Natural killer cell (primary cell): Measurements from ENCODE around the gene INSM1. TPM values are rescaled to one million over a fixed set of nuclear protein-coding genes. Genes with fewer than 3 reads are reported as not detected.

ENCODE experiments used
- ATAC-seq, 3 donors: fragments of 150-1000 bp in 2 of 3; fragments of 200-7000 bp in 1 of 3; cut with Tn5 transposase; 1 replicate in 1 of 3; 2 replicates in 2 of 3; pipeline ENCODE4 v1.10.0; 2021; ENCODE audit warnings: mild to moderate bottlenecking in 2 of 3, moderate library complexity in 2 of 3
- DNase-seq, 2 donors: peaks; one replicate each; pipeline versions ENCODE4 v3.0.0 to v3.0.0-alpha.2; 2013 to 2021; ENCODE audit warnings: mixed read lengths in 1 of 2
- H3K27ac ChIP-seq: one replicate; pipeline ENCODE4 v1.5.1; 2013; ENCODE audit warnings: mild to moderate bottlenecking, low read length
- H3K27me3 ChIP-seq: one replicate; pipeline ENCODE4 v1.6.1; 2013; ENCODE audit warnings: low read length; ENCODE audit not compliant: control insufficient read depth, insufficient read depth
- H3K36me3 ChIP-seq: one replicate; pipeline ENCODE4 v1.6.1; 2013; ENCODE audit warnings: low read length; ENCODE audit not compliant: control insufficient read depth, insufficient read depth
- H3K4me1 ChIP-seq: one replicate; pipeline ENCODE4 v1.6.1; 2013; ENCODE audit warnings: low read length; ENCODE audit not compliant: control insufficient read depth, insufficient read depth
- H3K4me3 ChIP-seq: one replicate; pipeline ENCODE4 v1.5.1; 2013; ENCODE audit warnings: low read length
- H3K9me3 ChIP-seq: one replicate; pipeline ENCODE4 v1.6.1; 2013; ENCODE audit warnings: low read length; ENCODE audit not compliant: control insufficient read depth, insufficient read depth
- H3K27ac Mint-ChIP-seq, 2 donors: one replicate each; pipeline ENCODE4 v1.8.0; 2022; ENCODE audit warnings: mild to moderate bottlenecking in 2 of 2, mixed read lengths in 2 of 2, moderate library complexity in 1 of 2
- H3K27me3 Mint-ChIP-seq, 2 donors: one replicate each; pipeline ENCODE4 v1.8.0; 2022; ENCODE audit warnings: low read depth in 2 of 2, mixed read lengths in 2 of 2
- H3K36me3 Mint-ChIP-seq: one replicate; pipeline ENCODE4 v1.8.0; 2022; ENCODE audit warnings: mixed read lengths
- H3K4me1 Mint-ChIP-seq, 2 donors: one replicate each; pipeline ENCODE4 v1.8.0; 2022; ENCODE audit warnings: mixed read lengths in 2 of 2
- H3K4me3 Mint-ChIP-seq: one replicate; pipeline ENCODE4 v1.8.0; 2022; ENCODE audit warnings: mild to moderate bottlenecking, moderate library complexity, mixed read lengths
- H3K9me3 Mint-ChIP-seq, 2 donors: one replicate each; pipeline ENCODE4 v1.8.0; 2022; ENCODE audit warnings: mixed read lengths in 2 of 2
- CTCF ChIP-seq: fragments of 200-600 bp; IDR thresholded peaks from one replicate; pipeline ENCODE4 v1.8.0; 2022; ENCODE audit warnings: antibody characterized with exemption
- WGBS: methylation state at CpG from one replicate; pipeline ENCODE4 v1.1.7; 2013; ENCODE audit warnings: missing lambda C conversion rate; ENCODE audit not compliant: insufficient coverage; 5-methylcytosine and 5-hydroxymethylcytosine counted together
- intact Hi-C: fragments of 100-400 bp; cut with micrococcal nuclease; formaldehyde crosslinking; loops from one replicate; pipeline ENCODE4 v1.14.2; 2022
- total RNA-seq, 4 donors: library from RNA; stranded (reverse); fragments of 120-200 nt in 1 of 4; gene quantifications; one replicate each; pipeline versions ENCODE4 v1.2.3 to v1.2.4, GENCODE V29; 2013 to 2022

INSM1 gene
- total RNA-seq, 3 donors from 2014 or later (not counting 1 experiment from before 2014, with no cell fraction given): not detected

GRCh38 chr20:20321917-20322316, 46.0 kb upstream of the INSM1 start:
- peaks cover 11% of the 10 kb centered on the region for H3K4me1 ChIP-seq
- H3K27ac ChIP-seq: no peak overlapping the region
- 100% methylated on average over 1 of the region's 1 CpG for WGBS
- intact Hi-C loops: no loop called here
- H3K27ac Mint-ChIP-seq: no peak overlapping the region
- no peak overlapping the region for H3K4me3 ChIP-seq
- H3K36me3 ChIP-seq: no peaks in the 10 kb centered on the region
- peaks cover 6 to 8% of the 10 kb centered on the region in 2 donors for H3K27me3 Mint-ChIP-seq
- H3K4me3 Mint-ChIP-seq: no peak overlapping the region
- H3K9me3 Mint-ChIP-seq: no peaks in the 10 kb centered on the region
- H3K36me3 Mint-ChIP-seq: no peaks in the 10 kb centered on the region
- no peaks in the 10 kb centered on the region for H3K27me3 ChIP-seq
- ATAC-seq (no peak), DNase-seq (no peak)
- no peaks in the 10 kb centered on the region for H3K9me3 ChIP-seq
- no peak for TF ChIP-seq CTCF
- no peaks in the 10 kb centered on the region for H3K4me1 Mint-ChIP-seq

- DNase-seq (no peak), ATAC-seq (no peak)
- Mint-ChIP-seq H3K4me3 (no peak overlapping the region), H3K9me3 (no peaks in the 10 kb centered on the region), H3K36me3 (no peaks in the 10 kb centered on the region), H3K4me1 (no peaks in the 10 kb centered on the region), H3K27me3 (peaks cover 6 to 18% of the 10 kb centered on the region in 2 donors), H3K27ac (no peak overlapping the region)
- H3K27ac ChIP-seq: no peak overlapping the region
- no peak overlapping the region for H3K4me3 ChIP-seq
- H3K4me1 ChIP-seq: peaks cover 1% of the 10 kb centered on the region
- intact Hi-C loops: no loop called here
- H3K36me3 ChIP-seq: no peaks in the 10 kb centered on the region
- TF ChIP-seq CTCF: no peak
- no peaks in the 10 kb centered on the region for H3K9me3 ChIP-seq
- H3K27me3 ChIP-seq: no peaks in the 10 kb centered on the region
- 92% methylated on average over 6 of the region's 6 CpGs for WGBS
Measured at GRCh38 chr20:20322912-20323311, 45.0 kb upstream of the INSM1 start.

- Histone ChIP-seq H3K27ac (no peak overlapping the region), H3K36me3 (no peaks in the 10 kb centered on the region), H3K4me1 (no peaks in the 10 kb centered on the region), H3K4me3 (no peak overlapping the region), H3K27me3 (no peaks in the 10 kb centered on the region), H3K9me3 (no peaks in the 10 kb centered on the region)
- intact Hi-C loops: no loop called here
- DNase-seq (no peak), ATAC-seq (no peak)
- Mint-ChIP-seq H3K27ac (no peak overlapping the region), H3K9me3 (no peaks in the 10 kb centered on the region), H3K4me3 (no peak overlapping the region), H3K36me3 (no peaks in the 10 kb centered on the region), H3K27me3 (peaks cover 6 to 22% of the 10 kb centered on the region in 2 donors), H3K4me1 (no peaks in the 10 kb centered on the region)
- no peak for TF ChIP-seq CTCF
- WGBS: 92% methylated on average over 6 of the region's 6 CpGs
Measured at GRCh38 chr20:20327746-20328145, 40.2 kb upstream of the INSM1 start.

- H3K4me3 Mint-ChIP-seq: no peak overlapping the region
- no peaks in the 10 kb centered on the region for H3K9me3 Mint-ChIP-seq
- no peak for TF ChIP-seq CTCF
- ATAC-seq: no peak
- DNase-seq: no peak
- H3K27ac Mint-ChIP-seq: no peak overlapping the region
- no peaks in the 10 kb centered on the region for H3K36me3 Mint-ChIP-seq
- no peak overlapping the region for H3K27ac ChIP-seq
- no peaks in the 10 kb centered on the region for H3K9me3 ChIP-seq
- no peak overlapping the region for H3K4me3 ChIP-seq
- 92% methylated on average over 13 of the region's 13 CpGs for WGBS
- no peaks in the 10 kb centered on the region for H3K4me1 ChIP-seq
- H3K36me3 ChIP-seq: no peaks in the 10 kb centered on the region
- intact Hi-C loops: no loop called here
- H3K27me3 Mint-ChIP-seq: peaks cover 6 to 22% of the 10 kb centered on the region in 2 donors
- H3K27me3 ChIP-seq: no peaks in the 10 kb centered on the region
- peaks cover 0 to 3% of the 10 kb centered on the region in 2 donors for H3K4me1 Mint-ChIP-seq
Measured at GRCh38 chr20:20329564-20329963, 38.3 kb upstream of the INSM1 start.
